HepG2 (cell line): ENCODE results near the gene HEXIM1. TPM values are rescaled to one million over a fixed set of nuclear protein-coding genes. Genes with fewer than 3 reads are reported as not detected.

Experiments used
- CBX2 ChIP-seq, 2 experiments: fragments of 200-600 bp in 1 of 2; sonication (generic); formaldehyde crosslinking in 1 of 2; IDR thresholded peaks; 2 replicates each; pipeline versions ENCODE4 v1.7.0 to v1.8.1; 2018 to 2022; ENCODE audit warnings: low read depth in 2 of 2, low read length in 1 of 2, mild to moderate bottlenecking in 1 of 2, missing genetic modification reagents in 1 of 2
- HNF4A ChIP-seq: sonication (generic); formaldehyde crosslinking; IDR thresholded peaks from 2 replicates; pipeline ENCODE4 v1.4.0; 2020; ENCODE audit warnings: missing genetic modification reagents
- HOXA3 ChIP-seq: sonication (generic); formaldehyde crosslinking; IDR thresholded peaks from 2 replicates; pipeline ENCODE4 v1.5.0; 2020; ENCODE audit warnings: missing genetic modification reagents
- MBNL3 ChIP-seq: fragments of 250-450 bp; sonication (Bioruptor Pico); conservative IDR thresholded peaks from 2 replicates; pipeline ENCODE4 v1.8.0; 2022; ENCODE audit warnings: mild to moderate bottlenecking, inconsistent platforms
- MEIS1 ChIP-seq: sonication (generic); formaldehyde crosslinking; IDR thresholded peaks from 2 replicates; pipeline ENCODE4 v1.9.0; 2021; ENCODE audit warnings: mild to moderate bottlenecking, missing genetic modification reagents, moderate library complexity, borderline replicate concordance
- PBX2 ChIP-seq: IDR thresholded peaks from 2 replicates; pipeline ENCODE4 v1.6.1; 2016; ENCODE audit warnings: control low read depth
- RELA ChIP-seq: sonication (generic); formaldehyde crosslinking; IDR thresholded peaks from 2 replicates; pipeline ENCODE4 v1.4.0; 2020; ENCODE audit warnings: missing genetic modification reagents
- REPIN1 ChIP-seq: sonication (generic); formaldehyde crosslinking; IDR thresholded peaks from 2 replicates; pipeline ENCODE4 v1.8.0; 2022; ENCODE audit warnings: missing genetic modification reagents, low read depth, mild to moderate bottlenecking, borderline replicate concordance
- RNF2 ChIP-seq: fragments of 450-650 bp; conservative IDR thresholded peaks from 2 replicates; pipeline ENCODE4 v1.6.1; 2016; ENCODE audit warnings: low read depth
- ZNF180 ChIP-seq: sonication (generic); formaldehyde crosslinking; IDR thresholded peaks from 2 replicates; pipeline ENCODE4 v1.4.0; 2020; ENCODE audit warnings: low read depth, missing genetic modification reagents, borderline replicate concordance
- ZNF276 ChIP-seq: sonication (generic); formaldehyde crosslinking; IDR thresholded peaks from 2 replicates; pipeline ENCODE4 v1.4.0; 2020; ENCODE audit warnings: mild to moderate bottlenecking, low read depth, missing genetic modification reagents
- ZNF333 ChIP-seq: sonication (generic); formaldehyde crosslinking; IDR thresholded peaks from 2 replicates; pipeline ENCODE4 v1.4.0; 2020; ENCODE audit warnings: mild to moderate bottlenecking, missing genetic modification reagents, borderline replicate concordance
- ZNF430 ChIP-seq: sonication (generic); formaldehyde crosslinking; IDR thresholded peaks from 2 replicates; pipeline ENCODE4 v1.9.0; 2021; ENCODE audit warnings: mild to moderate bottlenecking, missing genetic modification reagents
- ZNF510 ChIP-seq: sonication (generic); formaldehyde crosslinking; IDR thresholded peaks from 2 replicates; pipeline ENCODE4 v1.4.0; 2020; ENCODE audit warnings: low read depth, mild to moderate bottlenecking, missing genetic modification reagents
- ZNF589 ChIP-seq: sonication (generic); formaldehyde crosslinking; conservative IDR thresholded peaks from 2 replicates; pipeline ENCODE4 v1.8.0; 2022; ENCODE audit warnings: mild to moderate bottlenecking, moderate library complexity, missing genetic modification reagents
- ZNF616 ChIP-seq: sonication (generic); formaldehyde crosslinking; IDR thresholded peaks from 2 replicates; pipeline ENCODE4 v1.5.0; 2020; ENCODE audit warnings: low read depth, mild to moderate bottlenecking, missing genetic modification reagents
- ZNF816 ChIP-seq: sonication (generic); formaldehyde crosslinking; IDR thresholded peaks from 2 replicates; pipeline ENCODE4 v1.8.0; 2022; ENCODE audit warnings: missing genetic modification reagents, mild to moderate bottlenecking, borderline replicate concordance
- polyA plus RNA-seq, 8 experiments: library from polyadenylated mRNA; depleted of rRNA in 3 of 8; stranded (reverse) in 7 of 8; unstranded in 1 of 8; fragments of >200 nt; fragmentation: Illumina TruSeq in 4 of 8; extraction: Trizol in 4 of 8; gene quantifications; 2 replicates each; pipeline versions ENCODE4 v1.2.1 to v1.2.3, GENCODE V29; 2011 to 2016; ENCODE audit warnings: low read depth in 4 of 8, missing spikeins in 1 of 8, mixed read lengths in 1 of 8; ENCODE audit not compliant: insufficient read depth in 1 of 8
- total RNA-seq, 5 experiments: library from RNA; depleted of rRNA; stranded (reverse); fragments of >200 nt; fragmentation: Illumina TruSeq; extraction: Trizol; gene quantifications; 2 replicates each; pipeline ENCODE4 v1.2.3, GENCODE V29; 2016; ENCODE audit warnings: low read depth in 1 of 5
- TF ChIP-seq, protein P1 (sequence below): fragments of 450-650 bp; IDR thresholded peaks from 2 replicates; pipeline ENCODE4 v1.6.1; 2016
- TF ChIP-seq, protein P2 (sequence below): sonication (generic); formaldehyde crosslinking; IDR thresholded peaks from 2 replicates; pipeline ENCODE4 v1.8.0; 2022; ENCODE audit warnings: missing genetic modification reagents, mild to moderate bottlenecking, inconsistent platforms, borderline replicate concordance
- TF ChIP-seq, protein P3 (sequence below): sonication (generic); formaldehyde crosslinking; IDR thresholded peaks from 2 replicates; pipeline ENCODE4 v1.4.0; 2020; ENCODE audit warnings: missing genetic modification reagents, borderline replicate concordance

The HEXIM1 gene
- total and polyA plus RNA-seq, 2 of the 13 experiments (the other 11 are each of a cell fraction or from before 2014, with no cell fraction given), result 10.5 to 16.6 TPM

DNA sequence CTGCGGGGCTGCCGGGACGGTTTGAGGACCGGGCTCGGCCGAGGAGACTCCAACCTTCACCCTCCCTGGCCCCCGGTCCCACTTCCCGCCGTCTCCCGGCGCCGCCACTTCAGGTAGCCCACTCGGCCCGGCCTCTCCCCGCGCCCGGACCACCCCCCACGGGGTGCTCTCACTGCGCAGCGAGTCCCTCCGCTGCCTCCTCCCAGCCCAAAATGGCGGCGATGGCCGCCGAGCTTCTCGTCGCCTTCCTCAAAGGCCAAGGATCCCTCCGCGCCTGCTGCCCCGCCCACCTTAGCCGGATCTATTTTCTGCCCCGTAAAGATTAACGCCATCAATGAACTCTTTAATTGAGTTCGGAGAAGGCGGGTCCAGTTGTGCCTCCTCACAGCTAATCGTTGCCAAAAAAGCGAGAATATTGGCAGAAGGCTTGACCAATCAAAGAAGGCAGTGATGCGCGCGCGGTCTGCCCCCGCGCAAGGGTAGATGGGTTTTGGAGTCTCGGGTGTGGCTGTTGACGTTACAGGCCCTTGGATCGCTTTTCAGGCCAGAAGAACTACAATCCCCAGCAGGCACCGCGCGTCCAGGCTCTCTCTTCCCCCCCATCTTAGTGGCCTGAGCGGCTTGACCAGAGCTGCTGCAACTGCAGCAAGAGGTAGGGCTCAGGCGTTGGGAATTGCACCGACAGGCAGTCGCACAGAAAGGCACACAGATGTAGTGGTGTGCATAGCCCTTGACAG lies 13.2 kb downstream of the HEXIM1 start, which contains the start of gene HEXIM2 (continued):
- peak; percentile 98 for TF ChIP-seq HOXA3
- TF ChIP-seq MEIS1 (CRISPR knock-in tag), result peak; percentile 97
- peak; percentile 97 for TF ChIP-seq PBX2 (CRISPR knock-in tag)
- TF ChIP-seq RNF2, result no peak; the same call in 1 of the 2 replicates
- peak; percentile 28; the same call in 1 of the 2 replicates for TF ChIP-seq ZNF276 (CRISPR knock-in tag)
- peak; percentile 57; the same call in 1 of the 2 replicates for TF ChIP-seq ZNF589 (CRISPR knock-in tag)
- no peak for TF ChIP-seq CBX2 (IDR thresholded peaks at IDR 0.05; ENCODE audit: low read depth, low read length)
- no peak; the same call in 1 of the 2 replicates for TF ChIP-seq CBX2 (CRISPR knock-in tag; IDR thresholded peaks at IDR 0.05; ENCODE audit: low read depth)
- TF ChIP-seq ZNF333 (CRISPR knock-in tag), result no peak; the same call in 1 of the 2 replicates
- TF ChIP-seq REPIN1 (CRISPR knock-in tag), result peak; percentile 69
- peak; percentile 60; the same call in 1 of the 2 replicates for TF ChIP-seq ZNF616 (CRISPR knock-in tag)
- TF ChIP-seq, protein P1, sequence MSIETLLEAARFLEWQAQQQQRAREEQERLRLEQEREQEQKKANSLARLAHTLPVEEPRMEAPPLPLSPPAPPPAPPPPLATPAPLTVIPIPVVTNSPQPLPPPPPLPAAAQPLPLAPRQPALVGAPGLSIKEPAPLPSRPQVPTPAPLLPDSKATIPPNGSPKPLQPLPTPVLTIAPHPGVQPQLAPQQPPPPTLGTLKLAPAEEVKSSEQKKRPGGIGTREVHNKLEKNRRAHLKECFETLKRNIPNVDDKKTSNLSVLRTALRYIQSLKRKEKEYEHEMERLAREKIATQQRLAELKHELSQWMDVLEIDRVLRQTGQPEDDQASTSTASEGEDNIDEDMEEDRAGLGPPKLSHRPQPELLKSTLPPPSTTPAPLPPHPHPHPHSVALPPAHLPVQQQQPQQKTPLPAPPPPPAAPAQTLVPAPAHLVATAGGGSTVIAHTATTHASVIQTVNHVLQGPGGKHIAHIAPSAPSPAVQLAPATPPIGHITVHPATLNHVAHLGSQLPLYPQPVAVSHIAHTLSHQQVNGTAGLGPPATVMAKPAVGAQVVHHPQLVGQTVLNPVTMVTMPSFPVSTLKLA, result peak; percentile 63; the same call in 1 of the 2 replicates
- no peak for TF ChIP-seq ZNF510 (CRISPR knock-in tag)
- TF ChIP-seq, protein P2, sequence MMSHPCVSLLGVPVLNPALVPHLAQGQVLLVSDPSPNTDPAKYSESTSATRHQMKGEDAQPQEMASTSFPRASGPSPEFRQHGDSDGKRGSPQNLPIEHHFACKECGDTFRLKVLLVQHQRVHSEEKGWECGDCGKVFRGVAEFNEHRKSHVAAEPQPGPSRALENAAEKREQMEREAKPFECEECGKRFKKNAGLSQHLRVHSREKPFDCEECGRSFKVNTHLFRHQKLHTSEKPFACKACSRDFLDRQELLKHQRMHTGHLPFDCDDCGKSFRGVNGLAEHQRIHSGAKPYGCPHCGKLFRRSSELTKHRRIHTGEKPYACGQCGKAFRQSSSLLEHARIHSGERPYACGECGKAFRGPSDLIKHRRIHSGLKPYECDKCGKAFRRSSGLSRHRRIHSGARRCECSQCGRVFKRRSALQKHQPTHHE (CRISPR knock-in tag), result peak; percentile 69; the same call in 1 of the 2 replicates
- no peak; the same call in none of the 2 replicates for TF ChIP-seq ZNF430
- TF ChIP-seq MBNL3 (CRISPR knock-in tag), result no peak
- peak; percentile 23; the same call in 1 of the 2 replicates for TF ChIP-seq ZNF180 (CRISPR knock-in tag)
- no peak for TF ChIP-seq ZNF816 (CRISPR knock-in tag)
- TF ChIP-seq, protein P3, sequence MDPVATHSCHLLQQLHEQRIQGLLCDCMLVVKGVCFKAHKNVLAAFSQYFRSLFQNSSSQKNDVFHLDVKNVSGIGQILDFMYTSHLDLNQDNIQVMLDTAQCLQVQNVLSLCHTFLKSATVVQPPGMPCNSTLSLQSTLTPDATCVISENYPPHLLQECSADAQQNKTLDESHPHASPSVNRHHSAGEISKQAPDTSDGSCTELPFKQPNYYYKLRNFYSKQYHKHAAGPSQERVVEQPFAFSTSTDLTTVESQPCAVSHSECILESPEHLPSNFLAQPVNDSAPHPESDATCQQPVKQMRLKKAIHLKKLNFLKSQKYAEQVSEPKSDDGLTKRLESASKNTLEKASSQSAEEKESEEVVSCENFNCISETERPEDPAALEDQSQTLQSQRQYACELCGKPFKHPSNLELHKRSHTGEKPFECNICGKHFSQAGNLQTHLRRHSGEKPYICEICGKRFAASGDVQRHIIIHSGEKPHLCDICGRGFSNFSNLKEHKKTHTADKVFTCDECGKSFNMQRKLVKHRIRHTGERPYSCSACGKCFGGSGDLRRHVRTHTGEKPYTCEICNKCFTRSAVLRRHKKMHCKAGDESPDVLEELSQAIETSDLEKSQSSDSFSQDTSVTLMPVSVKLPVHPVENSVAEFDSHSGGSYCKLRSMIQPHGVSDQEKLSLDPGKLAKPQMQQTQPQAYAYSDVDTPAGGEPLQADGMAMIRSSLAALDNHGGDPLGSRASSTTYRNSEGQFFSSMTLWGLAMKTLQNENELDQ (CRISPR knock-in tag), result no peak; the same call in 1 of the 2 replicates
- 0 out of 2 replicates have a peak, but pooled peaks have one; percentile 80 for TF ChIP-seq RELA (CRISPR knock-in tag)
- TF ChIP-seq HNF4A, result peak; percentile 10
